GM12874 (cell line): ENCODE measurements around the gene BTAF1.

Source experiments
- CTCF ChIP-seq: IDR thresholded peaks from 2 replicates; pipeline ENCODE4 v1.5.1; 2011; ENCODE audit warnings: low read depth, mild to moderate bottlenecking, control low read depth, low read length, moderate library complexity; ENCODE audit not compliant: insufficient read depth

BTAF1 gene

GRCh38 chr10:92010047-92010735, 86.6 kb downstream of the BTAF1 start:
- no peak for TF ChIP-seq CTCF

GRCh38 chr10:92011560-92012214, 88.1 kb downstream of the BTAF1 start:
- no peak for TF ChIP-seq CTCF

GRCh38 chr10:92014620-92015019, 91.0 kb downstream of the BTAF1 start:
- no peak for TF ChIP-seq CTCF

GRCh38 chr10:92024700-92025099, 101.1 kb downstream of the BTAF1 start:
- TF ChIP-seq CTCF: no peak

GRCh38 chr10:92027141-92027540, 103.6 kb downstream of the BTAF1 start:
- no peak for TF ChIP-seq CTCF

GRCh38 chr10:92031580-92031979, 108.0 kb downstream of the BTAF1 start:
- TF ChIP-seq CTCF: no peak

GRCh38 chr10:92038949-92039348, 115.4 kb downstream of the BTAF1 start:
- no peak for TF ChIP-seq CTCF
